Hematopoietic multipotent progenitor cell treated with erythropoietin and hydrocortisone succinate and interleukin-3 and kit ligand, for 17 days (in vitro differentiated cells): Measurements from ENCODE around the gene HDAC4.
A peak's percentile ranks its signal among the peaks of the same experiment; 100 is the strongest.

Experiments
- DNase-seq: peaks from one replicate; pipeline ENCODE4 v3.0.0-alpha.2; 2015; ENCODE audit warnings: low spot score

The HDAC4 gene

DNA sequence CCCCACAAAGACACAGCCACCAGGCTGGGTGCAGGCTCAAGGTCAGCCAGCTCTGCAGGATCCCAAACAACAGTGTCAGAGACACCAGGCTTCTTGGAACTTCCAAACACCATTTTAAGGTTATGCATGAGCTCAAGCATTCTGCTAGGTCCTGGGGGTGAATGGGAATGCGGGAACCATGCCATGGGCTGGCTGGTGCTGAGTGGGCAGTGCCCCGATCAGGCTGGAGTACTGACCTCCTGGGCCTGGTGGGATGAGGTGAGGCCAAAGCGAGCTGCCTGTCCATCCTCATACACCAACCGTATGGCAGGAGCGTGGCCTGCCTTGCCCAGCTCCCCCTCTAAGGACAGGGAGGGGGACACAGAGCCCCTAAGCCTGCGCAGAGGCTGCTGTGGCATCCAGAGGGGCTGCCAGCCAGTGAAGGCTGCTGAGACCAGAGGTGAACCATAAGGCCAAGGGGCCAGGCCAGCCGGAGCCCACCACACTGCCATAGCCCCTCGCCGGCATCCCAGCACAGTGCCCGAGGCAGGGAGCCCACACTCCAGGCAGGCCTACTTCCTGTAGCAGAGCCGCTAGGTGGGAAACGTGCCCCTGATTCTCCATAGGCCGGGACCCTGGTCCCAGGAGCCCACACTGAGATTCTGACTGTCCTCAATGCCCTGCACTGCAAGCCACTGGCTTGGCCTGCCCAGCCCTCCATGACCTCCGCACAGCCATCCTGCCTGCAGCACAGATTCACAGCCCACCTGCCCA is 135.0 kb downstream of the HDAC4 start:
- DNase-seq, result no peak

DNA sequence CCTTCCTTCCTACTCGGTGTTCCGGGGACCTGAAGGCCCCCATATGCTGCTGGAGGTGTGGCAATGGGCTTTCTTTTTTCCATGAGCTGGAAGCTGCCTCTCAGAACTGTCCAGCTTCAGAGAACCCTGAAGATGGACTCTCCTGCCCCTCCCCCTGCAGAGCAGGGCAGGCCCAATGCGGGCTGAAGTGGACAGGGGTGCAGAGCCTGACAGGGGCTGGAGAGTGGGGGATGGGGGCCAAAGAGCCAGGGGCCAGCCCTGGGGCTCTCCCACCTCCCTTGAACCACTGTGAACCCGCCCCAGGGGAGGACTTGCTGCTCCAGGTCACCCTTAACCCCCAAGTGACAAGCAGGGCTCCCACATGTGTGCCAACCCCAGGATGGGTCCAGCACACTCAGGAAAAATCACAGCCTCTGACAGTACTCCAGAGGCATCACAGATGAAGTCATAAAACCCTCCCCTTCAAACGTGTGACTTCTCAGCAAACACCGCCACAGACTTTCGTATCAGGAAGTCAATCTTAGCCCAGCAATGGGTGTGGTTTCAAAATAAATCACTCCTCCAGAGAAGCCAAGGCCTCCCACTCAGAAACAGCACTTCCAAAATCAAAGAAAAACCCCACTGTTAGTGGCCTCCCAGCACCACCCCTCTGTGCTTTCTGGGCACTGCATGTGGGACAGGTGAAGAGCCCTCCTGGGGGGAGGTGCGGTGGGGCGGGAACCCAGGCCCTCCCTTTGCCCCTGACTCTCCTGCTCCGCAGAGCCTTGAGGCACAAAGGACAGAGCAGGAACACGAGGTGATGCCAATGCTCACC is 135.8 kb downstream of the HDAC4 start:
- DNase-seq, result peak; percentile 63

DNA sequence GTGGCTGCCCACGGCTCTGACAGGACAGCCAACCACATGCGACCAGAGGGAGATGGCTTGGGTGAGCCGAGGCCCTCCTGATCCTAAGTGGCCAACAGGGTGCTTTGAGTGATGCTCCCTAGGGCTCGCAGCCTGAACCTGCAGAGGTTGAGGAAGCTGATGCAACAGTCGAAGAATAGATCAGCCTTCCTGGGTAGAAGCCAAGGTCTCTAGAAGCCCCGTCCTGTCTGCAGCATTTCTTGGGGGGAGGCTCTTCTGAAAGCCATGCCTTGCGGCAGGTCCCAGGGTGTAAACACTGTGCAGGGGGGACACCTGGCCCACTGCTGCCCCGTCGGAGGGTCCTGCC is 136.4 kb downstream of the HDAC4 start:
- DNase-seq, result no peak

DNA sequence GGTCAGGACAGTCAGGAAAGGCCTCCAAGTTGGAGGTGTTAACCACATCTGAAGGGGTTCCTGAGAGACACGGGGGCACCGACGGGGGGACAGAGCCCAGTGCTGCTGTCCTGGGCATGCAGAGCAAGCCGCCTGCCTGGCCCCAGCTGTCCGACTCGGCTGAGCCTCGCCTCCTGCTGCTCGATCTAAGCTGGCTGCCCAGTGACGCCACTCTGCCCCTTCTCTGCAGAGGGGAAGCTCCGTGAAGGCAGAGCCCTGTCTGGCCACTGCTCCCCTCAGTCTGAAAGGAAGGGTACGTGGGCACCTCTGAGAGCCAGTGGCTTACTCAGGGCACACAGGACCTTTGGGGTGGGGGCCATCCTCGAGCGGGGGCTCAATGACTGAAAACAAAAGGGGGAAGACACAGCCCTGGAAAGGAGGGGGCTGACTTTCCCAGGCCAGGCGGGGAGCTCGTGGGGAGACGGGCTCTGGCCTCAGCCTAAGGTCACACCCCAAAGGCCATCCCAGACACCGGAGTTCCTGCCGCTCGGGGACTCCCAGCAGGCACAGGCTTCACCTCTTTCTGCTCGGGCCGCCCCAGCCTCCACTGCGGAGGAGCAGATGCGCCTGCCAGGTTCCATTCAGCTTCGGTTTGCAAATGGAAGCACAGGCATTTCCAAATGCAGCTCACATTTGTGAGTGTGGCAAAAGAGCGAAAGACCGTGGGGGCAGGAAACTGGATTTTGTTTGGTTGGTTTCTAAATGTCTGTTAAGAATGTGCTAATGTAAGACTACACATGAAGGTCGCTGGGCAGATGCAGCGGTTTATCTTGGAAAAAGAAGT is 136.9 kb downstream of the HDAC4 start:
- DNase-seq, result no peak

GRCh38 chr2:239263231-239263630 is 137.6 kb downstream of the HDAC4 start:
- no peak for DNase-seq

GRCh38 chr2:239262484-239263230 is 138.2 kb downstream of the HDAC4 start:
- DNase-seq, result no peak

- DNase-seq, result no peak
Measured at GRCh38 chr2:239261796-239262483, 138.9 kb downstream of the HDAC4 start.

DNA sequence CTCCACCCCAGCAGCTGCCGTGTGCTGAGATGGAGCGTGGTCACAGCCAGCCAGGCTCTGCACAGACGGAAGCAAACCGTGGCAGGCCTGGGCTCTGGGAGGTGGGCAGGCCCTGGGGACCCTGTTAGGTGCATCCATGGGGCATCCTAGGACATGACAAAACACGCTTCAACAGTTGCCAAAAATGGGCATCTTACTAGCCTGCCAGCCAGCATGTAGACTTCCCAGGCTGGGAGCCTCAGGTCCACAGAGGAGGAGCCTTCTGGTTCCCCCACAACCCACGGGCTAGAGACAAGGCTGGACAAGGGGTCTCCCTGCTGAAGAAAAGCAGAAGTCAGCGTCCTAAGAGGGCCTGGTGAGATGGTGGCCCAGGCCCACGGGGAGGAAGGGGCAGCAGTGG is 139.5 kb downstream of the HDAC4 start:
- no peak for DNase-seq

DNA sequence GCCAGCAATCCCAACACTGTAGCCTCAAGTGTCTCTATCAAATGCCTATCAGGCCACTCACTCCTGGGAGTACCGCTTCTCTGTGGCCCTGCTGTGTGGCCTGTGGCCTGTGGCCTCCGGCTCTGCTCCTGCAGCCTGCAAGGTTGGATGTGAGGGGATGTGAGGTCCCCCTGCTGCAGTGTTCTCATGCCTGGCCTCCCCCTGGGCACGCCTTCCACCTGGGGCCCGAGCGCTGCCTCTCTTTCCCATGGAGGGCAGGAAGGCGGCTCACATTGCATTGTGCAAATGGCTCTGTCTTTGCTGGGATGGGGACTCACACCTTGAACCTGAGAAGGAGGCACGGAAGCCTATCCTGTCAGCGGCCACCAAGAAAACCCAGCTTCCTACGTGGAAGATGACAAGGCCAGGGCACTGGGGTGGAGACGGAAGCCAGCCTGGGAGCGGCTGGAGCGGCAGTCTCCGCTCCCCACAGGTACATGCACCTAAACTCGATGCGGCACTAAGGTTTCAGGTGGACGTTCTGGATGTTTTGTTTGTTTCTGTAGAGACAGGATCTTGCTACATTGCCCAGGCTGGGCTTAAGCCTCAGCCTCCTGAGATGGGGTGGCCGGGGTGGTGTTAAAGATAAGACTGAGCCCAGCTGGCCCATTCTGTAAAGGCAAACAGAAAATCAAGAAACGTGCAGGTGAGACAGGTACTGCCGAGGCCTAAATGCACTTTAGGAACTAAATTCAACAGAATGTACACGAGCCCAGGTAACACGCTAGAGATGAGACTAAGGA is 140.1 kb downstream of the HDAC4 start:
- DNase-seq, result no peak

DNA sequence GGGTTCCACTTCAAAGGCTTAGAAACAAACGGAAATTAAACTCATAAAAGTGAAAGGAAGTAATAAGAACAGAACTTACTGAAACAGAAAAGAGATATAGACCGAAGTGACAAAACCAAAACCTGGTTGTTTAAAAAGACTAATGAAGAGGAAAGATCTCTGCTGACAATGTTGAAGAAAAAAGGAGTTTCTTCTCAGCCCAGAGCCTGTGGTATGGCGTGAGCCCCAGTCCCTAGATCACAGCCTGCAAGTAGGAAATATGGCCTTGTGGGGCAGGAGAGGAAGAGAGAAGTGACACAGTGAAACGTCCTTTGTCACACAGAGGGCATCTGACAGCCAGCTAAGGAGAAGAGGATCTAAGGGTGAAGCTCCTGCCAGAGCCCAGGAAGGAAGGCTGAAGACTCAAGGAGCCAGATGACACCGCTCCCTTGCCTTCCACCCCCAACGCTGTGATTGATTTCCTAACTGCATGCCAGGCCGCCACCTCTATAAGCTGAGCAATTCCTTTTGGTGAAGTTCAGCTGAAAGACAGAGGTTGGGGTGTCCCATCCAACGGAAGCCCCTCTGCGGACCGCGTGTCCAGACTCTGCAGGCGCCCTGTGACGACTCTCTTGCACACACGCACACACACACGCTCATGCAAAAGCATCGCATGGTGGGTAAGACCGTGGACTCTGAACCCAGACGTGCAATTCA is 141.1 kb downstream of the HDAC4 start:
- no peak for DNase-seq

DNA sequence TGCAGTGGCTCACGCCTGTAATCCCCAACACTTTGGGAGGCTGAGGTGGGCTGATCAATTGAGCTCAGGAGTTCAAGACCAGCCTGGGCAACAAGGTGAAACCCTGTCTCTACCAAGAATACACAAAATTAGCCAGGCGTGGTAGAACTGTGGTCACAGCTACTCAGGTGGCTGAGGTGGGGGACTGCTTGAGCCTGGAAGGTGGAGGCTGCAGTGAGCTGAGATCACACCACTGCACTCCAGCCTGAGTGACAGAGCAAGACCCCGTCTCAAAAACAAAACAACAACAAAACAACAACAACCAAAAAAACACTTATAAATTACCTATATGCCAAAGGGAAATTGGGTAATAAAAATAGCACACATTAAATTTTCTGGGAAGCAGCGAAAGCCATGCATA is 141.6 kb downstream of the HDAC4 start:
- DNase-seq, result no peak

GRCh38 chr2:239258248-239258647 is 142.6 kb downstream of the HDAC4 start:
- no peak for DNase-seq

DNA sequence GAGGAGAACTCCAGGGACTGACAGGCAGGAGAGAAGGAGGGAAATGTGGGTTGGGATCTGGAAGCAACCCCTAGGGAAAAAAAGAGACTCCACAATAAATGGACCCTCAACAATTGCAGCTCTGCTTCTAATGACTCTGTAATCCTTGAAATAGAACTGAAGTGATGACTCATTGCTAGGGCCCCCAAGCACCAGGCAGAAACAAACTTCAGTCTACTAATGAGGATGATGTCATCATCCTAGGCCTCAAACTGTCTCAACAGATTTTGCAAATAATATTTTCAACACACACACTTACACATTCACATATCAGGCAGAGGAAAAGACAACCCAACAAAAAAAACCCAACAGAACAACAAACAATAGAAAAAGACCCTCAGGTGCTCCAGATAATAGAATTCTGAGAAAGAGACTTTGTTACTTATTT is 143.3 kb downstream of the HDAC4 start:
- no peak for DNase-seq

GRCh38 chr2:239256350-239256743 is 144.5 kb downstream of the HDAC4 start:
- no peak for DNase-seq

DNA sequence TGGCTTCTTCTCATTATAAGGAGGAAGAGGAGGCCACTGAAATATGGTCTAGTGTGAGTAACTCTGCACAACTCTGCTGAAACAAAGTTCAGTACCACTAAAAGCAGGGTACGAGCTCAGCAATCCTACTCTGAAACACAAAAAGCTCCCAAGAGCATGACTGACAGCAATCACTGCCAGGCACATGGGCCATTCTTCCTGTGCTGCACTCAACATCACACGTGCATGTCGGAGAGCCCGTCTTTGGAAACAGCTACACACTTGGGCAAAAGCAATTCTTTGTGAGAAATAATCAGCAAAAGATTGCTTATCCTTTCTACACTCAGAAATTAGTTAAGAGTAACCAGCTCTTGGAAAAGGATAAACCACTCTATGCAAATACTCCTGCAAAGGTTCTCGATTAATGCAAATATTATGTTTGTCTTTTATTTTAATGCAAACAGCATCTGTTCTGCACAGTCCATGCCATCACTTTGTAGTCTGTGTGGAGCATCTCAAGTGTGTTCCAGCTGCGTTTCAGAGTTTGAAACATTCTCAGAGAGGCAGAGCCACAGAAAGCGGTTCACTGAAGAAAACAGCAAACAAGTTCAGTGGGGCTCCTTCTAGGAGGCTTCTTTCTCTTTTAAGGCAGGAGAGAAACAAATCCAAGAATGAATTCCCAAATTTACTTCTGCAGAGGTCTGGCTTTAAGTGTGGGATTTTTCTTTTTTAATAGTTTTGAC is 145.0 kb downstream of the HDAC4 start:
- DNase-seq, result no peak

- no peak for DNase-seq
Measured at GRCh38 chr2:239255218-239255617, 145.6 kb downstream of the HDAC4 start.

GRCh38 chr2:239253701-239254436 is 147.0 kb downstream of the HDAC4 start:
- no peak for DNase-seq

DNA sequence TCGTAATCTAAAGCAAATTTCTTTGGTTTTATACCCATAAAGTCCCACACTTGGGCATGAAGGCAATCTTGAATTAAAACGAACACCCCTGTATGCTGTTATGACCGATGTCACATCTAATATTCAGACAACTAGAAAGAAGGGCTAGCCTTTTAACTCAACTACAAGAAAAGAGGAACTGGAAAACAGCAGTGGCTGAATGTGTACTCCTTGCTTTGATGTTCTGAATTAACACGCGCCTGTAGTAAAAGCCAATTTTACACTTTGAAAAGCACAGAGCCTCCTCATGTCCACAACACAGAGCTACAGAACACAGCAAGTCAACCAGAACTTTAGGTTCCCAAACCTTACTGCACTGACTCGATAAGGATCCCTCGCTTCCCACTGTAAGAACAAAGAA is 147.6 kb downstream of the HDAC4 start:
- DNase-seq, result no peak

- DNase-seq, result no peak
Measured at GRCh38 chr2:239252801-239253200, 148.0 kb downstream of the HDAC4 start.
